K562 treated with DMSO at 1 percent for 48 hours (cell line): ENCODE measurements around the gene ARPC4. TPM values are rescaled to one million over a fixed set of nuclear protein-coding genes. Genes with fewer than 3 reads are reported as not detected.

Source experiments
- total RNA-seq: library from RNA; unstranded; fragments of 300-600 nt; gene quantifications from 2 replicates; pipeline ENCODE4 v1.2.3, GENCODE V29; 2022; ENCODE audit warnings: low replicate concordance; ENCODE audit errors: extremely low read depth

ARPC4 gene
- total RNA-seq, result not detected in 2 replicates

DNA sequence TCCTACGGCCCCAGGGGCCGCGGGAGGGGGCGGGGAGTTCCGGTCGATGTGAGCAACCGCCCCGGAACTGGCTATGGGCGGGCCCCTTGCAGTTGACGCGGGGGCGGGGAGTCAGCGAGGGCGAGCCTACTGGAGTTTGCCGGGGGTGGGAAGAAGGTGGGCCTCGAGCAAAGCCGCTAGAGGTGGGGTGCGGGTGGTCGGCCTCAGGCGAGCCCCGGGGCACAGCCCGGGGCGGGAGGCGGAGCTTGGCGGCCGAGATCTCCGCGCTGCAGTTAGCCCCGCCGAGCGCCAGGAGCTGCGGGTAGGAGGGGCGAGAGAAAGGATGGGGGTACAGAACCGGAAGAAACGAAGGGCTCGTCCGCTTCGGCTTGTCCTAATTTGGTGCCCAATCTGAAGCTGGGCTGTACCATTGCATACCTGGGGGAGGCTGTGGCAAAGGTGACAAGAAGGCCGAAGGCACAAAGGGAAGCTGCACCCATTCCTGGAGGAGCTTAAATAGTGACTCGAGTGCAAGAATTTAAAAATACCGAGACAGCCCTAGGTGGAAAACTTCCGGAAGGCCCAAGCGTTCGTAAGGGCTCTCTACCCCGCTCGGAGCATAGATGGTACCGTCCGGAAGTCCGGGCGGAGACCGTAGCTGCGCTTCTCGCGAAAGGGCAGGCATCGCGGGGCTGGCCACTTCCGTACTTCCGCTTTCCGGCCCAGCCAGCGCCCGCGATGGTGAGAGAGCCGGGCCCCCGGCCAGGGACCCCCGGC is at the start of gene ARPC4, which contains the start of gene TADA3:
TSS of gene ARPC4 (plus strand) at position 678 of the 756 bp plus-strand sequence. CDS start at position 718, 40 bp downstream.
TSS of gene TADA3 (minus strand) at position 69 of the 756 bp plus-strand sequence. CDS start 1,007 bp downstream, outside the sequence.

DNA sequence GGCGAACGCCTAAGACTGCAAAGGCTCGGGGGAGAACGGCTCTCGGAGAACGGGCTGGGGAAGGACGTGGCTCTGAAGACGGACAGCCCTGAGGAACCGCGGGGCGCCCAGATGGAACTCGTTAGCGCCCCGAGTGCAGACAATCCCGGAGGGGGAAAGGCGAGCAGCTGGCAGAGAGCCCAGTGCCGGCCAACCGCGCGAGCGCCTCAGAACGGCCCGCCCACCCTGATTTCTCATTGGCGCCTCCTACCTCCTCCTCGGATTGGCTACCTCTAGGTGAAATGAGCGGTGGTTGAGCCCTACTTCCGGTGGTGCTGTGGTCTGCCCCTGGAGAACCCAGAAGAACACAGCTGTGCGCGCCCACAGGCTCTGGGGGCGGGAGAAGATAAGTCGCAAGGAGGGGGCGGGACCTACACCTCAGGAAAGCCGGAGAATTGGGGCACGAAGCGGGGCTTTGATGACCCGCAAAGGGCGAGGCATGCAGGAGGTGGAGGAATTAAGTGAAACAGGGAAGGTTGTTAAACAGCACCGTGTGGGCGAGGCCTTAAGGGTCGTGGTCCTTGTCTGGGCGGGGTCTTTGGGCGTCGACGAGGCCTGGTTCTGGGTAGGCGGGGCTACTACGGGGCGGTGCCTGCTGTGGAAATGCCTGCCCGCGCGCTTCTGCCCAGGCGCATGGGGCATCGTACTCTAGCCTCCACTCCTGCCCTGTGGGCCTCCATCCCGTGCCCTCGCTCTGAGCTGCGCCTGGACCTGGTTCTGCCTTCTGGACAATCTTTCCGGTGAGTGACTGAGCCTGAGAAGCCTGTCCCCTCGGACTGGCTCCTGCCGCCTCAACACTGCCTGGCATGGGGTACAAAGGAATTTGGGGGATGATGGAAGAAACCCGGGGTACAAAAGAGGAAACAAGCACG is 43.0 kb upstream of the ARPC4 start, which contains the start of gene OGG1:
TSS of gene OGG1 (plus strand) at position 308 of the 911 bp plus-strand sequence. CDS start at position 643, 335 bp downstream.

DNA sequence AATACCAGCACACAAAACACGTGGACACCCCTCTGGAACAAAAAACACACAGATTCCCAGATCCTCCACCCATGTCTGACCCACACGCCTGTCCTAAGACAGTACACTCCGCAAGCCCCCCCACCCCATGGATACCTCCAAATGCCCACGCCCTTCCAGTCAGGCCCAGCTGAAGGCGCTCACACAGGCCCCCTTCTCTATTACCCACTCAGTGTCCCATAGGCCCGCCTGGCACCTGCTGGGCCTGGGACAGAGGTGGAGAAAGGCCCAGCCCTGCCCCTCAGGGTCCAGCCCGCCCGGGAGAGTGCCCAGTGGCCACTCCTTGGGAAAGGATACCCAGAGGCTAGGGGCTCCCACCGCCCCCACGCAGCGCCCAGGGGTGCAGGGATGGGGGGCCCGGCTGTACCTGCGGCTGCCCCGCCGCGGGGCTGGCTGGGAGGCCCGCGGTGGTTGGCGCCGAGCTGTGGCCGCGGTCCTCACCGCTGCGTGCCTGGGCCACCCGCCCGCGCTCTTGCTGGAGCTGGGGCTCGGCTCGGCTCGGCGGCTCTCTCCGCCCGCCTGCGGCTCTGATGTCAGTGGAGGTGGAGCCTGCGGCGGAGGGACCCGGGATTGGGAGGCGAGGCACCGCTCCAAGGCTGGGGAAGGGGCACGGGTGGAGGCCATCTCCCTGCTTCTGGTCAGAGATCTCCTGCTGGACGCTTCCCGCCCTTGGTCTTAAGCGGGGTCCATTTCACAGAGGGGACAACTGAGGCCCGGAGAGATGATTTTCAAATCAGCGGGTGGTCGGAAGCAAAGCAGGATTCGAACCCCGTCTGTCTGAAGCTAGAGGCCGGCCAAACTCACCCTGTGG is 23.2 kb upstream of the ARPC4 start, which contains the start of gene CAMK1:
TSS of gene CAMK1 (minus strand) at position 522 of the 850 bp plus-strand sequence. CDS start 2,198 bp downstream, outside the sequence.

DNA sequence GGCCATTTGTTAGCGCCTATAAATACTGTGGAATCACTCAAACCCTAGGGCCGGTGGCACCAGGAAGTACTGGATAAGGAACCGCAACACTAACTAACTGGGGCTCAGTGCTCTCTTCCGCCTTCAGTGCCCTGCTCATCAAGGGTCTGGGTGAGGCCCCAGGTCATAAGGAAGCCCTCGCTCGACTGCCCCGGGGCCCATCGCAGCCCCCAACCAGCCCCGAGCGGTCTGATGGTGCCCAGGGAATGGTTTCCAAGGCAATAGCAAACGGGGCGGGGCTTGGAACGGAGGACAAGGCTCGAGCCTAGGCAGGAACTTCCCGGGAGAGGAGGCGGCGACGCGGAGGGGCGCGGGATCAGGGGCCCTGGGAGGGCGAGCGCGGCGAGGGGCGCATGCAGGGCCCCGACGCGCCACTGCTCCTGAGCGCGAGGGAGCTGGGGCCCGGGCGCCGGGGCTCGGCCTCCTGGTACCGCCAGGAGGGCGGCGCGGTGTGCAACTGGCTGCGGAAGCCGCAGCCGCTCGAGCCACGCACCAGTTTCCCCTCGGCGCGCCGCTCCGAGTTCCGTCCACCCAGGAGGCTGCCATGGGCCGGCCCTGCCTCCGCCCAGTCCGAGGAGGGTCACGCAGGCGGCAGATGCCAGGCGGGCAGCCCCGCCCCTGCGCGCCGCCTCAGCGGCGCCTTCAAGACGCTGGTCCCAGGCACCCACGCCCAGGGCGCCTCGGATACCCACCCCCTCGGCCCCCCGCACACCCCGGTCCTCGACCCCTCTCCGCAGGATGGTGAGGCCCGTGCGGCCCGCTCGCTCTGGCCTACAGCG is 16.9 kb downstream of the ARPC4 start, which contains the start of gene TTLL3:
TSS of gene TTLL3 (plus strand) at position 648 of the 818 bp plus-strand sequence. CDS start 400 bp downstream, outside the sequence.

DNA sequence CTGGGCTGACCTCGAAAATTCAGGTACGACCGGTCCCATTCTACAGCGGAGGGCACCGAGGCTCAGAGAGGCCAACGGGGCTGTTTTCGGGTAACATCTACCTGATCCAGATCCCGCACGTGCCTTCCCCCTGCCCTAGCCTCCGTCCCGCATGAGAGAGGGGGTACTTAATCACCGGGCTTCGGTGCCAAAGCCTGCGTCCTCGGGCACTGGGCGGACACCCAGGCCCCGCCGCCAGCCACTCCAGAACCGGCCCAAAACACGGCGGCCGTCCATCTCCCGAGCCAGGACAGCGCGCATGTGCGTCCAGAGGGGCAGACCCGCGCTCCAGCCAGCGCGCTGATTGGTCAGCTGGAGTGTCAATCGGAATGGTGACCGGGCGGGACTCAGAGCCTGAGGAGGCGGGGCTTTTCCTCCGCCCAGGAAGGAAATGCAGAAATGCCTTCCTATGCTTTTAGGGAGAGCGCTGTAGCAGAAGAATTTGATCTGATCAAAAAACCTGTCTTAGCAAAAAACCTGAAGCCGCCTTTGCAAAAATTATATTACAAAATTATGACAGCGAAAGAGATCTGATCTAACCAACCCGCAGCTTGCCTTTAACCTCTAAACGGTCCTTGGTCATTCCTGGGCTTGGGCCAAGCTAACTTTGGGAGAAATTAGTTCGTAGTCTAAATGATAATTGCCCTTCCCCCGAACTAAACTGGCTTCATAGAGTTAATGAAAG is 51.0 kb downstream of the ARPC4 start, which contains the start of gene RPUSD3:
TSS of gene RPUSD3 (minus strand) at position 294 of the 724 bp plus-strand sequence. CDS start at position 276, 18 bp downstream.

Other genes with a start within 250 kb of the ARPC4 start
- gene LHFPL4, start 239.3 kb upstream of the ARPC4 start, total RNA-seq, result not detected in 2 replicates
- gene MTMR14, start 143.6 kb upstream of the ARPC4 start, total RNA-seq, result 308 TPM in 1 of 2 replicates, not detected in the other
- not detected in 2 replicates for gene CPNE9, start 89.2 kb upstream of the ARPC4 start, total RNA-seq
- not detected in 2 replicates for gene BRPF1, start 61.3 kb upstream of the ARPC4 start, total RNA-seq
- not detected in 2 replicates for gene OGG1, start 43.1 kb upstream of the ARPC4 start, total RNA-seq
- not detected in 2 replicates for gene CAMK1, start 23.1 kb upstream of the ARPC4 start, total RNA-seq
- gene TADA3, start 609 bp upstream of the ARPC4 start, total RNA-seq, result not detected in 2 replicates
- not detected in 2 replicates for gene TTLL3, start 17.2 kb downstream of the ARPC4 start, total RNA-seq
- gene RPUSD3, start 50.9 kb downstream of the ARPC4 start, total RNA-seq, result not detected in 2 replicates
- gene CIDEC, start 87.2 kb downstream of the ARPC4 start, total RNA-seq, result not detected in 2 replicates
- not detected in 2 replicates for gene JAGN1, start 97.5 kb downstream of the ARPC4 start, total RNA-seq
- gene IL17RE, start 109.8 kb downstream of the ARPC4 start, total RNA-seq, result not detected in 2 replicates
- gene IL17RC, start 124.0 kb downstream of the ARPC4 start, total RNA-seq, result not detected in 2 replicates
- gene CRELD1, start 140.8 kb downstream of the ARPC4 start, total RNA-seq, result not detected in 2 replicates
- not detected in 2 replicates for gene PRRT3, start 159.3 kb downstream of the ARPC4 start, total RNA-seq
- gene EMC3, start 193.8 kb downstream of the ARPC4 start, total RNA-seq, result not detected in 2 replicates
- gene FANCD2, start 233.4 kb downstream of the ARPC4 start, total RNA-seq, result not detected in 2 replicates